ENCODE results near the gene KHNYN. TPM values are rescaled to one million over a fixed set of nuclear protein-coding genes. Genes with fewer than 3 reads are reported as not detected.

Gene KHNYN
- polyA plus RNA-seq, 1 donor from 2014 or later = 0.53 TPM

- peaks cover 5% of the 10 kb centered on the region for H3K36me3 ChIP-seq (ENCODE audit: insufficient read depth, low read length)
- no peak overlapping the region for H2AFZ ChIP-seq (ENCODE audit: low read depth, low read length)
- peaks cover 1% of the 10 kb centered on the region for H3K79me2 ChIP-seq (replicated peaks; ENCODE audit: insufficient read depth, low read length)
- no peaks in the 10 kb centered on the region for H3K9me2 ChIP-seq (ENCODE audit: insufficient read depth, low read length)
- H3K4me3 ChIP-seq (ENCODE audit: low read length) = no peak overlapping the region
- no peaks in the 10 kb centered on the region for H3K9me3 ChIP-seq (ENCODE audit: low read length)
- H3F3A ChIP-seq (ENCODE audit: insufficient read depth, low read length, poor library complexity, severe bottlenecking) = no peaks in the 10 kb centered on the region
- no peaks in the 10 kb centered on the region for H4K20me1 ChIP-seq (ENCODE audit: insufficient read depth)
- H3K4me2 ChIP-seq (ENCODE audit: low read length) = no peak overlapping the region
- TF ChIP-seq EZH2 (IDR thresholded peaks at IDR 0.05; ENCODE audit: borderline replicate concordance, insufficient read depth, low read length, poor library complexity, severe bottlenecking) = no peak
- no peak overlapping the region for H3K9ac ChIP-seq (ENCODE audit: low read length)
- no peaks in the 10 kb centered on the region for H3K27me3 ChIP-seq (ENCODE audit: insufficient read depth, low read depth, low read length)
- no peak overlapping the region for H3K27ac ChIP-seq (ENCODE audit: low read length)
Observed at GRCh38 chr14:24435998-24436354, 6.2 kb downstream of the KHNYN start.

GRCh38 chr14:24436355-24437019, 6.7 kb downstream of the KHNYN start:
- Histone ChIP-seq H3F3A (ENCODE audit: insufficient read depth, low read length, poor library complexity, severe bottlenecking) (no peaks in the 10 kb centered on the region), H3K79me2 (replicated peaks; ENCODE audit: insufficient read depth, low read length) (peaks cover 6% of the 10 kb centered on the region), H3K9ac (ENCODE audit: low read length) (no peak overlapping the region), H4K20me1 (ENCODE audit: insufficient read depth) (no peaks in the 10 kb centered on the region), H3K9me3 (ENCODE audit: low read length) (no peaks in the 10 kb centered on the region), H3K4me2 (ENCODE audit: low read length) (no peak overlapping the region), H3K27ac (ENCODE audit: low read length) (no peak overlapping the region), H2AFZ (ENCODE audit: low read depth, low read length) (no peak overlapping the region), H3K9me2 (ENCODE audit: insufficient read depth, low read length) (no peaks in the 10 kb centered on the region), H3K27me3 (ENCODE audit: insufficient read depth, low read depth, low read length) (no peaks in the 10 kb centered on the region), H3K36me3 (ENCODE audit: insufficient read depth, low read length) (peaks cover 5% of the 10 kb centered on the region), H3K4me3 (ENCODE audit: low read length) (no peak overlapping the region)
- TF ChIP-seq MXI1 (conservative IDR thresholded peaks at IDR 0.05; ENCODE audit: poor library complexity, severe bottlenecking) = no peak
- TF ChIP-seq EZH2 (IDR thresholded peaks at IDR 0.05; ENCODE audit: borderline replicate concordance, insufficient read depth, low read length, poor library complexity, severe bottlenecking) = no peak
- TF ChIP-seq EP300 (conservative IDR thresholded peaks at IDR 0.05; ENCODE audit: poor library complexity, severe bottlenecking) = no peak
- no peak for TF ChIP-seq TAF1 (IDR thresholded peaks at IDR 0.05; ENCODE audit: low read depth)
- peak; percentile 91 for TF ChIP-seq RAD21 (conservative IDR thresholded peaks at IDR 0.05)
- peak; percentile 88 for TF ChIP-seq SMC3 (conservative IDR thresholded peaks at IDR 0.05; ENCODE audit: poor library complexity)
- TF ChIP-seq REST (IDR thresholded peaks at IDR 0.05; ENCODE audit: borderline replicate concordance) = no peak
- TF ChIP-seq POLR2AphosphoS5 (IDR thresholded peaks at IDR 0.05) = no peak
- peak; percentile 95 for TF ChIP-seq CTCF (IDR thresholded peaks at IDR 0.05; ENCODE audit: poor library complexity, severe bottlenecking)

Measured in neural cell (in vitro differentiated cells).